ENCODE results near the gene ABAT.
"Not testable (repeated sequence)": the region's sequence is repeated elsewhere in the genome, so short reads cannot be mapped to it uniquely, and the experiment has no call there.

Gene ABAT

GRCh38 chr16:8682551-8683259 is 8.3 kb downstream of the ABAT start:
- no peak for DNase-seq (ENCODE audit: low spot score)

- DNase-seq (ENCODE audit: low spot score) = no peak
These were observed 9.2 kb downstream of the ABAT start for GRCh38 chr16:8683640-8684039.

- DNase-seq (ENCODE audit: low spot score) = no peak
These were observed 11.2 kb downstream of the ABAT start for GRCh38 chr16:8685617-8686016.

- no peak for DNase-seq (ENCODE audit: low spot score)
These were observed 11.7 kb downstream of the ABAT start for GRCh38 chr16:8686031-8686621.

- no peak for DNase-seq (ENCODE audit: low spot score)
These were observed 12.5 kb downstream of the ABAT start for GRCh38 chr16:8686879-8687278.

GRCh38 chr16:8689686-8690085 is 15.3 kb downstream of the ABAT start:
- DNase-seq (ENCODE audit: low spot score) = no peak

- DNase-seq (ENCODE audit: low spot score) = no peak
These were observed 17.3 kb downstream of the ABAT start for GRCh38 chr16:8691728-8692127.

- no peak for DNase-seq (ENCODE audit: low spot score)
These were observed 20.6 kb downstream of the ABAT start for GRCh38 chr16:8694795-8695728.

GRCh38 chr16:8696880-8697279 is 22.5 kb downstream of the ABAT start:
- no peak for DNase-seq (ENCODE audit: low spot score)

- no peak for DNase-seq (ENCODE audit: low spot score)
These were observed 23.5 kb downstream of the ABAT start for GRCh38 chr16:8697965-8698364.

GRCh38 chr16:8703693-8704092 is 29.3 kb downstream of the ABAT start:
- no peak for DNase-seq (ENCODE audit: low spot score)

DNA sequence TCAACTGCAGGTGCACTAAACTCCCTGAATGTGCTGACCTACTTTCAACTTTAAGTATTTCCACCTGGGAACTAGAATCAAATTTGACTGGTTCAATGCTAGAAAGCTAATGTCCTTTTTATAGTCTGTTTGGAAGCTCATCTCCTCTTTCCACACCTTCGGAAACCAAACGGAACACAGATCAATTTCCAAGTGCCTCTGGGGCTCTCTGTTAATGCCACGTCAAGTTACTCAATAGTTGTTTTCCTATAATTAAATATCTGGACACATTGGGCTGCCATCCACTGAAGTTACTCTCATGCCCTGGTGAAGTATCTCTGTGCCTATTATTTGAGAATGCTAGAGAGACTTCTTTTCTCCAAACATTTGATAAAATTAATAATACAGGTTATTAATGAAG is 29.7 kb downstream of the ABAT start:
- DNase-seq (ENCODE audit: low spot score) = no peak

DNA sequence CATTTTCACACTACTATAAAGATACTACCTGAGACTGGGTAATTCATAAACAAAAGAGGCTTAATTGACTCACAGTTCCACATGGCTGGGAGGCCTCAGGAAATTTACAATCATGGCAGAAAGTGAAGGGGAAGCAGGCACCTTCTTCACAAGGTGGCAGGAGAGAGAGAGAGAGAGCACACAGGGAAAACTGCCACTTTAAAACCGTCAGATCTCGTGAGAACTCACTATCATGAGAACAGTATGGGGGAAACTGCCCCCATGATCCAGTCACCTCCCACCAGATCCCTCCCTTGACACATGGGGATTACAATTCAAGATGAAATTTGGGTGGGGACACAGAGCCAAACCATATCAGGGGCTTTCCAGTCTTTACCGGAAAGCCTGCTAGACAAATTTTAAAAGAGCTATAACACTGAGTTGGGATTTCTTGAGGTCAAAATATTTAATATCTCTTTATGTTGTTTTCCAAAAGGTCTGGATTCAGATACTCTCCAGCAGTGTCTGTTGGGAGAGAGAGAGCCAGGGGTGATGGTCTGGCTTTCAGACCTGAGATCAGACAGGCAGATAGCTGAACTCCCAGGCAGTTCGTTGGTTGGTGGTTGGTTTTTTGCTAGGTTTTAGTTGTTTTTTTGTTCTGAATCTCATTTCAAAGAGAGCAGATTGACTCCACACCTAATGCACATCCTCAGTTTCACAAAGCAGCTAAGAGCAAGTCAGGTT is 30.8 kb downstream of the ABAT start:
- DNase-seq (ENCODE audit: low spot score) = not testable (repeated sequence)

DNA sequence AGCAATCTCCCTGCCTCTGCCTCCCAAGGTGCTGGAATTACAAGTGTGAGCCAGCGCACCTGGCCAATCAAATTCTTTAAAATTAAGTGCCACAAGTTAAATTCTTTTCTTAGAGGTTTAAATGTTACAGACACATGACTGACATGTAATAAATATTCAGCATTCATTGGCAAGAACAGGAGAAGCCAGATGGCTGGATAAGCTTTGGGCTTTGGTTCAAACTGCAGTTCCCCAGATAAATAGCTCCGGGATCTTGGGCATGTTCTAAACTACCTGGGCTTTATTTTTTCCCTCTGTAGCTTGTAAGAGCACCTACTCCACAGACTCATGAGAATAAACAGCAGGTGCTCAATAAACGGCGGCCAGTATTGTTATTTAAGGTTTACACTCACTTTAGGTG is 34.1 kb downstream of the ABAT start:
- DNase-seq (ENCODE audit: low spot score) = no peak

- no peak for DNase-seq (ENCODE audit: low spot score)
These were observed 38.4 kb downstream of the ABAT start for GRCh38 chr16:8712589-8713361.

GRCh38 chr16:8713635-8714172 is 39.3 kb downstream of the ABAT start:
- no peak for DNase-seq (ENCODE audit: low spot score)

- no peak for DNase-seq (ENCODE audit: low spot score)
These were observed 39.8 kb downstream of the ABAT start for GRCh38 chr16:8714174-8714573.

- DNase-seq (ENCODE audit: low spot score) = no peak
These were observed 40.4 kb downstream of the ABAT start for GRCh38 chr16:8714807-8715206.

- DNase-seq (ENCODE audit: low spot score) = no peak
These were observed 41.6 kb downstream of the ABAT start for GRCh38 chr16:8716052-8716451.

DNA sequence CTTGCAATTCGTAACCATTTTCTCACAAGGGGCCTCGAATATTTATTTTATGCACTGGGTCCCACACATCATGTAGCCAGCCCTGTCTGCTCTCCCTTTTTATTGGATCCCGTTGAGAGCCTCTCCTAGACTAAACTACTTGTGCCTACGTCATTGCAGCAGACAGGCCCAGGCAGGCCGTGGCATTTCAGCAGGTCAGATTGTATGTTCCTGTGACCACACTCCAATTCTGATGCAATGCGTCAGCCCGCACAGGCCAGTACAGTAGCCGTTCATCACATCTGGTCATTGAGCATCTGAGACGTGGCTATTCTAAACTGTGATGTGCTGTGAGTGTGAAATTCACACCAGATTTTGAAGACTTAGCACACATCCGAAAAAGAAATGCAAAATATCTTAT is 42.2 kb downstream of the ABAT start:
- no peak for DNase-seq (ENCODE audit: low spot score)

DNA sequence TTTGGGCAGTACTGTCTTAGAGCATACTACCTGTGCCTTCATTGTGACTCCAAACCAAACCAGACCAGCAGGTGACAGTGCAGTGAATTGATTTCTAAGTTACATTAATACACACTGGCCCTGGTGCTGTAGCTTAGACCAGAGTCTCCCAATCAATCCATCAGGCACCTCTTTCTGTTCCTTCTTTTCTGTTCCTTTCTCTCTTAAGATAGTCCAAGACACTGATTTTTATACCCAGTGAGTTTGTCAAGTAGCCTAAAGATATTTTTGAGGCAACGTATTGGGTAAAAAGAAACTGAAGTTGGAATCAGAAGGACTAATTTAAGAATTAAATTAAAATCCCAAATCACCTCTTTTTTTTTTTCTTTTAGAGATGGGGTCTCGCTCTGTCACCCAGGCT is 43.1 kb downstream of the ABAT start:
- DNase-seq (ENCODE audit: low spot score) = no peak

Data from AG08396 (cell line).